ENCODE measurements around the gene ODC1.

The ODC1 gene

DNA sequence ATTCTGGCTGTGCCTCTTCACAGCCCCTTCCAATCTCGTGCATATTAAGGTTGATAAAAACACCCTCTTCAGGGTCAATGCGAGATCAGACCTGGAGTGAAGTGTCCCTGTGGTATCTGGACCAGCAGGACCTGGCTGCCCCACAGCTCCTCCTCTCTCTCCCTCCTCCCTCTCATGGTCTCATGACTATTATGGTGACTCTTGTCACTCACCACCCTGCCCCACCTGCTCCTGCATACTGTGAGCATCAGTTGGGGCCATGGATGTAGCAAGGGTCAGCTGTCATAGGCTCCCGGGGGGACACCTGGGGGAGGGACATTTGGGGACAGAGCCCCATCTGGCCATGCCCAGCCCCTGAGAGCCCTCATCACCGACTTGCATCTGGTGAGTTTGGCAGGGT is 50.2 kb downstream of the ODC1 start:
- no peak for DNase-seq

DNA sequence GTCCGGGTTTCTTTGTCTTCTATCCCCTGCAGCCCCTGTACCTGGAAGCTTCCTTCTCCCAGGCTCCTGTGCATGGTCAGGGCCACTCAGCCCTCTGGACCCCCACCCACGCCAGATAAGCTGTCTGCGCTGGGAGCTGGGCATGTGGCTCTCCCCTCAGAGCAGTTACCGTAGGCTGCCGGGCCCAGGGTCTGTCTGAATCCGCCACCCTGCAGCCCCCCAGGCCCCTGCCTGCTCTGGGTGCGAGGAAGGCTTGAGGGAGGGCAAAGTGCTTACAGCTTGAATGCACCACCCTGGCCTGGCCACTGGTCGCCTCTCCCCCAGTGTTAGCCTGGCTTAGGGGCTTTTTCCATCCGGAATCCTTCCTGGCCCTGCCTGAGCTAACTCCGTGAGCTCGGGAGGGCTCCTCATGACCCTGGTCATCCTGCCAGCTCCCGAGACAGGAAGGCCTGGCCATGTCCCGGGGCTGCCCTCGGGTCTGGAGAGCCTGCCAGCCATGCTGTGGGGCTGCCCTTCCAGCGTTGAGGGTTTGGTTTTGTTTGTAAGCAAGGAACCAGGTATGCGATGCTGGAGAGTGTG is 50.7 kb downstream of the ODC1 start:
- DNase-seq: no peak

DNA sequence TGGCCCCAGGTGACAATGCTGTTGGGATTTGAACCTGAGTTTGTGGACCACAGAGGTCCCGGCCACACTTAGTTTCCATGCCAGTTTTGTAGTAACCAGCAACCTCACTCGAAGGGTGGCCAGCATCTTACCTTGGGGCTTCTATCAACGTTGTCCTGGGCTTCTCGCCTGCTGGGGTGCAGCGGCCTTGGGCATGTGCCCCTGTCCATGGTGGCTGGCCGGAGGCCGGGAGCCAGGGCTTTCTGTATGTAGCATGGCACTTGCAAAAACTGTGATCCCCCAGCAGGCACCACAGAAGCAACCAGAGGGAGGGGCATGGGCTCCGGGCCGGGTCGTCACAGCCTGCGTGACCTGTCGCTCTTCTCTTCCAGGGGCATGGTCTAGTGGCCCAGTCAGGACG is 51.7 kb downstream of the ODC1 start:
- DNase-seq: no peak

DNA sequence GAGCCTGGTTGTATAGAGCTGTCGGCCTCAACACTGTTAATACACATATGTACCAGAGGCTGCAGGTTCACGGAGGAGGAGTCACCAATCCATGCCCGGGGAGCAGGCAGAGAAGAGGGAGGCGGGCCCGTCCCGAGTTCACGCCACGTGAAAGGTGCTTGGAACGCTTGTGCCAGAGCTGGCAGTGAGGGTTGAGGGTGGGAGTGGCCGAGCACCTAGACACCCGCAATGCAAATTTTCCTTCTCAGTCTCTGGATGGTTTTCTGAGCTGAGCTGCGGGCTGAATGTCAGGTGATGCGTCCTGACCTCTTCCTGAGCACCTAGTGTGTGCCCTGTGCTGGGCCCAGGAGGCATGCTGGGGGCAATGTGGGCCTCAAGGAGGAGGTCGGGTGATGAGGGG is 52.2 kb downstream of the ODC1 start:
- DNase-seq: no peak

DNA sequence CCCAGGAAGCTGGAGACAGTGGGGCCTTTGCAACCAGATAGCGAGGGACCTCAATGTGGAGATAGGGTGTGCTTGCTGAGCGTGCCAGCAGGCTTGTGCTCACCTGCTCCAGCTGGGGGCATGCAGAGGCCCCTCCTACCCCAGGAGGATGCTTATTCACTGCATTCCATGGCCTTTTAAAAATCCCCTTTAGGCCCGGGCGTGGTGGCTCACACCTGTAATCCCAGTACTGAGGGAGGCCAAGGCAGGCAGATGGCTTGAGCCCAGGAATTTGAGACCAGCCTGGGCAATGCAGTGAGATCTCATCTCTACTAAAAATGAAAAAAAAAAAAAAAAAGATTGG is 54.5 kb downstream of the ODC1 start:
- DNase-seq: no peak

DNA sequence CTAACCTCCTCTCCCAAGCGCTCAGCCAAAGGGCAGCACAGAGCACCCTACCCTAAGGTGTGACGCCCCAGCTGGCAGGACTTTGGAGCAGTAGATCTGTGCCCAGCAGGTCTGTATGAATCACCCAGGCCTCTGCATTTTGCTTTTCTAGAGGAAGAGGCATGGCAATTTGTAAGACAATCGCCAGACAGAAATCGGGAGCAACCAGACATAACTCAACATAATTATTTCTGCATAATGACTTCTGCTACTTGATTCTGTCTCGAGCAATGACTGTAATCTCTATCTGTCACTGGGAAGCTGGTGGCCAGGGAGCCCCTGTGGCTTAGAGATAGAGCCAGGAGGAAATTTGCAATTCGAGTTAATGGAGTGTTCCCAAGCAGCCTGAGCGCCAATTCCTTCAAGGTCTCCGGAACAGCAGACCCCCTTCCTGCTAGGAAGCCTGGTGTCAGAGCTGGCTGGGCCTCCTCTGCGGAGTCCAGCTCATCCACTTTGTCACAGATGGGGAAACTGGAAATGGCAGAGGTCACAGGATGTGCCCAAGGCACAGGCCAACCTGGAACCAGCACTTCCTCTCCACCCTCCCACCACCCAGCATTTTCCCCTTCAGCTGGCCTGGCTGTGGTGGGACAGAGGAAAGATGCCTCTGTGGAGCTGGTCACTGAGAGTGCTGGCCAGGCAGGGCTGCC is 55.0 kb downstream of the ODC1 start:
- no peak for DNase-seq

DNA sequence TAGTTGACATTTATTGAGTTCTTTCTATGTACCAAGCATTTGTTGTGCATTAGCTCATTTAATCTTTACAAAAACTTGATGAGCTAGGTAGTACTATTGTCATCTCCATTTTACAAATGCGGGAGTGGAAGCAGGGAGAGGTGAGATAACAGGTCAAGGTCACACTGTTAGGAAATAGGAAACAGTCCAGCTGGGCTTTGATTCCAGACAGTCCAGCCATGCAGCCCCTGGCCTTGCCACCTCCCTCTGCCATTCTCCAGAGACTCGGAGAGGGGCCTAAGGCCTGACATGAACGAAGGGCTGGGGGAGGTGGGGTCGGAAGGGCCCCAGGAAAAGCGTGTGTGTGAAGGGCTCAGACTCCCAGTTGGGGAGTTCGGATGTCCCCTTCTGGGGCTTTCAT is 55.6 kb downstream of the ODC1 start:
- DNase-seq: no peak

DNA sequence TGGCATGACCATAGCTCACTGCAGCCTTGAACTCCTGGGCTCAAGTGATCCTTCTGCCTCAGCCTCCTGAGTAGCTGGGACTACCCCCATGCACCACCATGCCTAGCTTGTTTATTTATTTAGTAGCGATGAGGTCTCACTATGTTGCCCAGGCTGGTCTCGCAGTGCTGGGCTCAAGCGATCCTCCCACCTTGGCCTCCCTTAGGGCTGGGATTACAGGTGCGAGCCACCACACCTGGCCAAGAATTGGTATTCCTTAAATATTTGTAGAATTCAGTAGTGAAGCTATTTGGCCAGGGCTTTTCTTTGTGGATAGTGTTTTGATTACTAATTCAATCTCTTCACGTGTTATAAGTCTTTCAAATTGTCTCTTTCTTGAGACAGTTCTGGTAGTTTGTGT is 56.0 kb downstream of the ODC1 start:
- no peak for DNase-seq

DNA sequence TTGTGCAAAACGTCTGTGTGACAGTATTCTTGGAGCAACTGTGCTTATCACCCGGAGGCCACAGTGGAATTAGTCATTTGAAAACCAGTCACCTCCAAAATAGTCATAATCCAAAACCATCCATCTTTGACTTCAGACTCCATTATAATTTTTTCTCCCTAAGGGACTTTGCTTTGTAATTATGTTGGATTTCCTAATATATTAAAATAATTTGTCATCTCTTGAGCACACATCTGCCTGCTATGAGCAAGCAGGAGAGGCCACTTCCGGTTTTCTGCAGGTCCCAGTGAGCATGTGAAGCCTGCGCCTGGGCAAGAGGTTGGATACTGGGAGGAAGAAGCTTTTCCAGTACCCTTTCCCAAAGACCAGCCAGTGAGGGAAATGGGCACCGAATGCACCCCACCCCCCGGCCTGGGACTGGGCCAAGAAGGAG is 57.7 kb downstream of the ODC1 start:
- DNase-seq: no peak
